ENCODE measurements around the gene RAPH1.

- TF ChIP-seq EZH2 (IDR thresholded peaks at IDR 0.05; ENCODE audit: low read length) (no peak), CTCF (optimal IDR thresholded peaks at IDR 0.05 in 1 of 3, IDR thresholded peaks at IDR 0.05 in 1 of 3, conservative IDR thresholded peaks at IDR 0.05 in 1 of 3; ENCODE audit: extremely low read depth in 1 of 3, insufficient read depth in 2 of 3, low read length in 3 of 3) (no peak)
Measured at GRCh38 chr2:203580844-203581243, 45.7 kb upstream of the RAPH1 start.
